Uterus (tissue), 4 donors: ENCODE measurements around the gene ETS1. TPM values are rescaled to one million over a fixed set of nuclear protein-coding genes. Genes with fewer than 3 reads are reported as not detected.

Experiments
- DNase-seq, 2 donors: peaks; one replicate each; pipeline ENCODE4 v3.0.0-alpha.2; 2019 to 2020
- H3K27ac ChIP-seq, 2 donors: fragments of 200-600 bp; sonication (generic); 1 replicate in 1 of 2; 2 replicates in 1 of 2; pipeline ENCODE4 v1.5.1; 2016 to 2018
- H3K27me3 ChIP-seq, 2 donors: fragments of 200-600 bp; sonication (generic); one replicate each; pipeline ENCODE4 v1.5.1; 2018 to 2019; ENCODE audit warnings: control low read depth in 1 of 2
- H3K36me3 ChIP-seq, 2 donors: fragments of 200-600 bp; sonication (generic); one replicate each; pipeline ENCODE4 v1.5.1; 2019; ENCODE audit warnings: control low read depth in 1 of 2
- H3K4me1 ChIP-seq, 2 donors: fragments of 200-600 bp; sonication (generic); one replicate each; pipeline ENCODE4 v1.5.1; 2018 to 2019; ENCODE audit warnings: control low read depth in 1 of 2
- H3K4me3 ChIP-seq, 2 donors: fragments of 200-600 bp; sonication (generic); 1 replicate in 1 of 2; 2 replicates in 1 of 2; pipeline ENCODE4 v1.5.1; 2018 to 2019; ENCODE audit warnings: mild to moderate bottlenecking in 1 of 2
- H3K9me3 ChIP-seq, 2 donors: fragments of 200-600 bp; sonication (generic); one replicate each; pipeline ENCODE4 v1.5.1; 2019; ENCODE audit warnings: control low read depth in 1 of 2
- CTCF ChIP-seq, 4 experiments: fragments of 200-600 bp in 2 of 4; fragments of 450-650 bp in 2 of 4; sonication (generic) in 2 of 4; IDR thresholded peaks; one replicate each; pipeline ENCODE4 v1.5.1; 2016 to 2019; ENCODE audit warnings: antibody characterized with exemption in 4 of 4, mild to moderate bottlenecking in 2 of 4, moderate library complexity in 1 of 4
- POLR2A ChIP-seq, 2 donors: fragments of 450-650 bp; IDR thresholded peaks; one replicate each; pipeline ENCODE4 v1.6.1; 2016; ENCODE audit warnings: antibody characterized with exemption in 2 of 2, mild to moderate bottlenecking in 1 of 2, moderate library complexity in 1 of 2
- intact Hi-C: fragments of 100-400 bp; cut with DNase I; formaldehyde crosslinking; loops from one replicate; pipeline ENCODE4 v1.15.1; 2023; ENCODE audit warnings: low total_unique reads
- total RNA-seq, 4 donors: library from RNA; depleted of rRNA in 3 of 4; stranded (reverse); fragments of >200 nt in 3 of 4; gene quantifications; one replicate each; pipeline versions ENCODE4 v1.1.0 to v1.2.4, GENCODE V29; 2014 to 2023
- donor health status: DM: yes; HTN: yes; CAD: no.

The ETS1 gene
- total RNA-seq, 4 donors from 2014 or later: 24.1 to 80.9 (median 58.3) TPM

GRCh38 chr11:128579798-128580504, 7.4 kb downstream of the ETS1 start:
- intact Hi-C loops: no loop called here
- Histone ChIP-seq H3K9me3 (no peaks in the 10 kb centered on the region), H3K27me3 (no peaks in the 10 kb centered on the region), H3K4me1 (peaks cover 7 to 11% of the 10 kb centered on the region in 2 donors), H3K4me3 (no peak overlapping the region), H3K36me3 (no peaks in the 10 kb centered on the region), H3K27ac (peak overlapping the region in 1 of 2 donors; percentile 44)
- no peak for DNase-seq
- TF ChIP-seq CTCF (IDR thresholded peaks at IDR 0.05): no peak
- TF ChIP-seq POLR2A (IDR thresholded peaks at IDR 0.05): no peak

GRCh38 chr11:128576555-128576954, 10.8 kb downstream of the ETS1 start:
- no peaks in the 10 kb centered on the region for H3K36me3 ChIP-seq
- TF ChIP-seq CTCF (IDR thresholded peaks at IDR 0.05) (no peak), POLR2A (IDR thresholded peaks at IDR 0.05) (no peak)
- peak overlapping the region; percentile 56 to 72 for H3K27ac ChIP-seq
- H3K9me3 ChIP-seq: no peaks in the 10 kb centered on the region
- H3K4me3 ChIP-seq: no peak overlapping the region
- intact Hi-C loops: no loop called here
- peaks cover 7 to 11% of the 10 kb centered on the region in 2 donors for H3K4me1 ChIP-seq
- no peak for DNase-seq
- H3K27me3 ChIP-seq: no peaks in the 10 kb centered on the region

- no peak overlapping the region for H3K4me3 ChIP-seq
- H3K9me3 ChIP-seq: no peaks in the 10 kb centered on the region
- H3K36me3 ChIP-seq: no peaks in the 10 kb centered on the region
- intact Hi-C loops: no loop called here
- peak in 1 of 2 donors; percentile 64 for DNase-seq
- peaks cover 7 to 11% of the 10 kb centered on the region in 2 donors for H3K4me1 ChIP-seq
- H3K27me3 ChIP-seq: no peaks in the 10 kb centered on the region
- TF ChIP-seq POLR2A (IDR thresholded peaks at IDR 0.05): no peak
- peak overlapping the region; percentile 56 to 72 for H3K27ac ChIP-seq
These were observed 11.4 kb downstream of the ETS1 start for GRCh38 chr11:128575961-128576350.

GRCh38 chr11:128575174-128575960, 12.0 kb downstream of the ETS1 start:
- H3K27me3 ChIP-seq: no peaks in the 10 kb centered on the region
- H3K4me1 ChIP-seq: peaks cover 7 to 11% of the 10 kb centered on the region in 2 donors
- TF ChIP-seq POLR2A (IDR thresholded peaks at IDR 0.05) (no peak), CTCF (IDR thresholded peaks at IDR 0.05) (no peak)
- intact Hi-C loops: no loop called here
- H3K4me3 ChIP-seq: no peak overlapping the region
- H3K36me3 ChIP-seq: no peaks in the 10 kb centered on the region
- no peak for DNase-seq
- no peaks in the 10 kb centered on the region for H3K9me3 ChIP-seq
- H3K27ac ChIP-seq: peak overlapping the region; percentile 56 to 72

- TF ChIP-seq CTCF (IDR thresholded peaks at IDR 0.05): no peak
- no peak for DNase-seq
- intact Hi-C loops: no loop called here
- H3K27me3 ChIP-seq: no peaks in the 10 kb centered on the region
- peak overlapping the region in 1 of 2 donors; percentile 72 for H3K27ac ChIP-seq
- H3K36me3 ChIP-seq: no peaks in the 10 kb centered on the region
- no peaks in the 10 kb centered on the region for H3K9me3 ChIP-seq
- H3K4me1 ChIP-seq: peaks cover 7 to 11% of the 10 kb centered on the region in 2 donors
- H3K4me3 ChIP-seq: no peak overlapping the region
These were observed 12.8 kb downstream of the ETS1 start for GRCh38 chr11:128574576-128575011.
